Right lobe of liver (tissue), 6 donors: ENCODE results near the gene EFCAB12. TPM values are rescaled to one million over a fixed set of nuclear protein-coding genes. Genes with fewer than 3 reads are reported as not detected.

Source experiments
- ATAC-seq, 4 donors: fragments of 200-7000 bp; cut with Tn5 transposase; one replicate each; pipeline ENCODE4 v1.9.1; 2020; ENCODE audit warnings: mild to moderate bottlenecking in 4 of 4, moderate library complexity in 4 of 4
- DNase-seq, 3 donors: peaks; one replicate each; pipeline ENCODE4 v3.0.0-alpha.2; 2020
- H3K27ac ChIP-seq, 3 donors: fragments of 200-600 bp; one replicate each; pipeline ENCODE4 v1.8.0; 2022
- H3K27me3 ChIP-seq, 2 donors: fragments of 200-600 bp; one replicate each; pipeline ENCODE4 v1.8.0; 2022
- H3K36me3 ChIP-seq, 4 donors: fragments of 200-600 bp; sonication (generic) in 1 of 4; one replicate each; pipeline versions ENCODE4 v1.5.1 to v1.8.0; 2017 to 2022; ENCODE audit warnings: control low read depth in 1 of 4
- H3K4me1 ChIP-seq, 4 donors: fragments of 200-600 bp; sonication (generic) in 1 of 4; one replicate each; pipeline versions ENCODE4 v1.5.1 to v1.8.0; 2017 to 2022; ENCODE audit warnings: control low read depth in 1 of 4
- H3K4me3 ChIP-seq, 3 donors: fragments of 200-600 bp; one replicate each; pipeline ENCODE4 v1.8.0; 2022
- H3K9me3 ChIP-seq, 4 donors: fragments of 200-600 bp; sonication (generic) in 1 of 4; one replicate each; pipeline versions ENCODE4 v1.5.1 to v1.8.0; 2017 to 2022; ENCODE audit warnings: control low read depth in 1 of 4
- POLR2A ChIP-seq: fragments of 450-650 bp; IDR thresholded peaks from one replicate; pipeline ENCODE4 v1.6.1; 2017; ENCODE audit warnings: antibody characterized with exemption, mild to moderate bottlenecking
- WGBS: methylation state at CpG from one replicate; pipeline ENCODE4 v1.1.6; 2018; ENCODE audit warnings: low coverage, low lambda C conversion rate; ENCODE audit not compliant: insufficient coverage; ENCODE audit errors: missing lambda C conversion rate; 5-methylcytosine and 5-hydroxymethylcytosine counted together
- intact Hi-C, 2 donors: fragments of 100-400 bp; cut with DNase I; formaldehyde crosslinking; loops; one replicate each; pipeline versions ENCODE4 v1.11.2 to v1.14.1; 2022
- total RNA-seq, 6 experiments: library from RNA; depleted of rRNA in 2 of 6; stranded (reverse); fragments of >200 nt in 2 of 6; fragmentation: NEBNext Ultra II Directional in 3 of 6; extraction: Animal tissue kit (Norgen Biotek cat#: 25700) in 3 of 6; gene quantifications; one replicate each; pipeline versions ENCODE4 v1.1.0 to v1.2.4, GENCODE V29; 2016 to 2023
- TF ChIP-seq, protein P1 (sequence below), 4 donors: fragments of 200-600 bp in 3 of 4; fragments of 450-650 bp in 1 of 4; IDR thresholded peaks; one replicate each; pipeline versions ENCODE4 v1.5.1 to v1.8.0; 2016 to 2022; ENCODE audit warnings: antibody characterized with exemption in 4 of 4, mild to moderate bottlenecking in 2 of 4
- donor health status: DM: no; HTN: yes; CAD: no.
- donor health status: DM: no; HTN: no; CAD: no.
- donor health status: DM: no; HTN: no; CAD: no.
- donor health status: DM: no; HTN: yes; CAD: no.
- donor health status: DM: no; HTN: yes; CAD: no.

The EFCAB12 gene
- total RNA-seq, 6 experiments from 2014 or later = 0.26 to 4.7 (median 2.0) TPM

DNA sequence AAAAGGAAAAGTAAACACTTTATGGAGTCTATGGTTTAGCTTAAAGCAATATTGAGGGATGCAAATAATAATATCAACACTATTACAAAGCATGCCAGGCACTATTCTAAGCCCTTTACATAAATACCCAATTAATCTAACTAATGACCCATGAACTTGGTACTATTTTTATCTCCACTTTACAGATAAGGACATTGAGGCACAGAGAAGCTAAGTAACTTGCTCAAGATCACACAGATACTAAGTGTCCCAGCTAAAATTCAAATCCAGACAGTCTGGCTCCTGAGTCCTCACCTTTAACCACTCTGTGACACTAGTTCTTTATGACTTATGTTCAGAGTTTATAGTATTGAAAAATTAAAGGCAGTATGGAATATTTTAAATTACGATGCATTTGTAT lies 5.7 kb upstream of the EFCAB12 start:
- Histone ChIP-seq H3K9me3 (no peaks in the 10 kb centered on the region), H3K36me3 (peaks cover 0 to 46% (median 19%) of the 10 kb centered on the region in 4 donors), H3K4me1 (peaks cover 0 to 68% (median 18%) of the 10 kb centered on the region in 4 donors), H3K27ac (peak overlapping the region; percentile 19 to 81 (median 55)), H3K27me3 (no peaks in the 10 kb centered on the region), H3K4me3 (no peak overlapping the region)
- DNase-seq (no peak), ATAC-seq (no peak)
- intact Hi-C loops = no loop called here
- TF ChIP-seq POLR2A = no peak
- TF ChIP-seq, protein P1, sequence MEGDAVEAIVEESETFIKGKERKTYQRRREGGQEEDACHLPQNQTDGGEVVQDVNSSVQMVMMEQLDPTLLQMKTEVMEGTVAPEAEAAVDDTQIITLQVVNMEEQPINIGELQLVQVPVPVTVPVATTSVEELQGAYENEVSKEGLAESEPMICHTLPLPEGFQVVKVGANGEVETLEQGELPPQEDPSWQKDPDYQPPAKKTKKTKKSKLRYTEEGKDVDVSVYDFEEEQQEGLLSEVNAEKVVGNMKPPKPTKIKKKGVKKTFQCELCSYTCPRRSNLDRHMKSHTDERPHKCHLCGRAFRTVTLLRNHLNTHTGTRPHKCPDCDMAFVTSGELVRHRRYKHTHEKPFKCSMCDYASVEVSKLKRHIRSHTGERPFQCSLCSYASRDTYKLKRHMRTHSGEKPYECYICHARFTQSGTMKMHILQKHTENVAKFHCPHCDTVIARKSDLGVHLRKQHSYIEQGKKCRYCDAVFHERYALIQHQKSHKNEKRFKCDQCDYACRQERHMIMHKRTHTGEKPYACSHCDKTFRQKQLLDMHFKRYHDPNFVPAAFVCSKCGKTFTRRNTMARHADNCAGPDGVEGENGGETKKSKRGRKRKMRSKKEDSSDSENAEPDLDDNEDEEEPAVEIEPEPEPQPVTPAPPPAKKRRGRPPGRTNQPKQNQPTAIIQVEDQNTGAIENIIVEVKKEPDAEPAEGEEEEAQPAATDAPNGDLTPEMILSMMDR (IDR thresholded peaks at IDR 0.05) = no peak
- WGBS = 88% methylated on average over 1 of the region's 1 CpG

DNA sequence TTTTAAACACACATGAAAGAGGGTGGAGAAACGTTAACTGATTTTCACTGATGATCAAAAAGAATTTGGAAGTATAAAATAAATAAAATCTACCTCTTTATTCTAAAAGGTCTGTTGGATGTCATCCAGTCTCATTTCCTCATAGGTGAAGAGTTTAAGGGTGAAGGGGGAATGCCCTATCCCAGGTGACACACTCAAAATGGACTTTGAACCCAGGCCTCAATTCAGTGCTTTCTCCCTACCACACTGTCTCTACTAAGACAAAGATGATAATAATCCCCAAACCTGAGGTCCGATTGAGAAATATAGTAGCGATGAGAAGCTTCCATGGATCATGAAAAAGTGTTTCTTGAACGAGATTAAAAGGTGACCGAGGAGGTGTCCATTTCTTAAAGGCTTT lies 5.1 kb upstream of the EFCAB12 start:
- peaks cover 0 to 67% (median 16%) of the 10 kb centered on the region in 4 donors for H3K4me1 ChIP-seq
- DNase-seq = no peak
- H3K4me3 ChIP-seq = no peak overlapping the region
- H3K27ac ChIP-seq = peak overlapping the region; percentile 55 to 83 (median 81)
- TF ChIP-seq, protein P1 (IDR thresholded peaks at IDR 0.05) = no peak
- peak; percentile 29 for TF ChIP-seq POLR2A
- no peaks in the 10 kb centered on the region for H3K27me3 ChIP-seq
- peaks cover 0 to 46% (median 19%) of the 10 kb centered on the region in 4 donors for H3K36me3 ChIP-seq
- intact Hi-C loops = no loop called here
- 28% methylated on average over 5 of the region's 5 CpGs for WGBS
- H3K9me3 ChIP-seq = no peaks in the 10 kb centered on the region
- ATAC-seq = peak; percentile 71 to 82 (median 80)

DNA sequence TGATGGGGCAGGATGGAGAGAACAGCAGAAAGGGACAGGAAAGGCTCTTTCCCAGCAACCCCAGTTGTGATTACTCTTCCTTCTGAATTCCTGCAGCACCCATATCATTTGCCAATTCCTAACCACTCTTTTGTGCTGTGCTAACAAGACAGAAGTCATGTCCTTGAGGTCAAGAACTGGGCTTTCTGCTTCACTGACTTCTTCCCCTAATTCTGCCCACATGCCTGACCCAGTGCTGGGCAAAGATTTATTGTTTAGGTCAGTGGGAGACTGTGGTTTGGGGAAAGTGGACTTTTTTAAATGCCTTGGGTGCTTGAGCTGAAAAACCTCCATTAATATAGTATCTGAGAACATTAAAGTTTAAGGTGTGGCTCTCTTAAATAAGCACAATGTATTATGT lies 4.2 kb upstream of the EFCAB12 start:
- Histone ChIP-seq H3K9me3 (no peaks in the 10 kb centered on the region), H3K27ac (peak overlapping the region; percentile 48 to 83 (median 81)), H3K36me3 (peaks cover 0 to 44% (median 19%) of the 10 kb centered on the region in 4 donors), H3K27me3 (no peaks in the 10 kb centered on the region), H3K4me3 (no peak overlapping the region), H3K4me1 (peaks cover 0 to 65% (median 15%) of the 10 kb centered on the region in 4 donors)
- TF ChIP-seq, protein P1 (IDR thresholded peaks at IDR 0.05) = no peak
- no peak for TF ChIP-seq POLR2A
- ATAC-seq = no peak
- intact Hi-C loops = no loop called here
- DNase-seq = no peak

DNA sequence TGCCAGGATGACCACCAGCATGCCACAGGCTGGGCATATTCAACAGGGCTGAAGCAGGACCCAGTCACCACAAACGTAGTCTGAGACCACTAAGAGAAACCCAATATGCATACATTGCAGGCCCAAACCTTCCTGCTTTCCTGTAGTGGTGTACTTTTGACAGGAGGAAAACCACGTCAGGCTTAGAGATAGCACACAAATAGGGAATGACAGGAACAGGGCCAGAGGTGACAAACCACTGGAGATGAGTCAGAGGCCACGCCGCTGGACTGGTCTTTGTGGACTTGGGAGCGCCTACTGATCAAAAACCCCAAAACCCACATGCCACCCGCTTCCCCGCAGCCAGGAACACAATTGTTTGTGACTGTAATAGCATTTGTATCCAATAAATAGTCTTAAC lies 3.6 kb upstream of the EFCAB12 start:
- H3K4me1 ChIP-seq = peaks cover 0 to 62% (median 15%) of the 10 kb centered on the region in 4 donors
- peak; percentile 62 to 83 (median 71) for DNase-seq
- TF ChIP-seq, protein P1 (IDR thresholded peaks at IDR 0.05) = no peak
- TF ChIP-seq POLR2A = peak; percentile 22
- peak overlapping the region; percentile 48 to 83 (median 81) for H3K27ac ChIP-seq
- 17% methylated on average over 6 of the region's 7 CpGs for WGBS
- H3K9me3 ChIP-seq = no peaks in the 10 kb centered on the region
- no peak overlapping the region for H3K4me3 ChIP-seq
- H3K27me3 ChIP-seq = no peaks in the 10 kb centered on the region
- peak; percentile 56 to 69 (median 62) for ATAC-seq
- intact Hi-C loops = no loop called here
- H3K36me3 ChIP-seq = peaks cover 0 to 38% (median 16%) of the 10 kb centered on the region in 4 donors

DNA sequence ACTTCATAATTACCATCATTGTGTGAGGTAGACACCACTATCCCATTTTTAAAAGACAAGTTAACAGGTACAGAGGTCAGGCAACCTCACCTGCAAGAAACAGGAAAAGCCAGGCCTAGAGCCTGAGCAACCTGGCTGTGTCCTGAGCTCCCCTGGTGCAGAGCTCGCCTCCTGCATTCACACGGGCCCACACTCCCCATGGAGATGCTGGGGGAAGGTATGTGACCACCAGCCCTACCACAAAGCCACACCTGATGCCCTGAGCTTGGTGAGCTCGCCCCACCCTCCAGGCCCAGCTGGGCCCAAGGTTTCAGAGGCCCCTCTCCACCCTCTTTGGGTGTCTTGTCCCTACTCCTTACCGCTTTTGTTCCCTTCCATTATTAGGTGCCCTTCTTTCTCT lies 1.2 kb upstream of the EFCAB12 start:
- Histone ChIP-seq H3K27ac (no peak overlapping the region), H3K4me3 (no peak overlapping the region), H3K36me3 (peaks cover 0 to 26% (median 12%) of the 10 kb centered on the region in 4 donors), H3K4me1 (peaks cover 0 to 51% (median 10%) of the 10 kb centered on the region in 4 donors), H3K27me3 (no peaks in the 10 kb centered on the region), H3K9me3 (no peaks in the 10 kb centered on the region)
- DNase-seq (no peak), ATAC-seq (no peak)
- intact Hi-C loops = no loop called here
- 88% methylated on average over 2 of the region's 4 CpGs for WGBS
- TF ChIP-seq, protein P1 (IDR thresholded peaks at IDR 0.05) = no peak
- TF ChIP-seq POLR2A = no peak
